KMS-11 (cell line): ENCODE results near the gene MAMDC4.

Experiments
- H2AFZ ChIP-seq: fragments of 200-600 bp; sonication (generic); 2 replicates; pipeline ENCODE4 v1.6.1; 2016; ENCODE audit warnings: antibody characterized with exemption, mixed run types, low read depth
- H3K27ac ChIP-seq: fragments of 200-600 bp; sonication (generic); 2 replicates; pipeline ENCODE4 v1.6.1; 2016; ENCODE audit warnings: mild to moderate bottlenecking, mixed run types
- H3K27me3 ChIP-seq: fragments of 200-600 bp; sonication (generic); 2 replicates; pipeline ENCODE4 v1.6.1; 2017; ENCODE audit warnings: mild to moderate bottlenecking, low read depth, mixed run types, moderate library complexity; ENCODE audit not compliant: insufficient read depth
- H3K36me3 ChIP-seq: fragments of 200-600 bp; sonication (generic); 2 replicates; pipeline ENCODE4 v1.6.1; 2017; ENCODE audit warnings: mild to moderate bottlenecking, mixed run types; ENCODE audit not compliant: insufficient read depth
- H3K4me1 ChIP-seq: fragments of 200-600 bp; sonication (generic); 2 replicates; pipeline ENCODE4 v1.6.1; 2016; ENCODE audit warnings: mild to moderate bottlenecking, low read depth, mixed run types; ENCODE audit not compliant: poor library complexity, severe bottlenecking
- H3K4me2 ChIP-seq: fragments of 200-600 bp; sonication (generic); 2 replicates; pipeline ENCODE4 v1.7.0; 2016; ENCODE audit warnings: mild to moderate bottlenecking, mixed run types
- H3K4me3 ChIP-seq: fragments of 200-600 bp; sonication (generic); IDR thresholded peaks from 2 replicates; pipeline ENCODE4 v1.6.1; 2017; ENCODE audit warnings: low read depth, low read length, mixed read lengths; ENCODE audit not compliant: insufficient read depth
- H3K79me2 ChIP-seq: fragments of 200-600 bp; sonication (generic); 2 replicates; pipeline ENCODE4 v1.6.1; 2016; ENCODE audit warnings: low read depth, mixed run types; ENCODE audit not compliant: insufficient read depth
- H3K9ac ChIP-seq: fragments of 200-600 bp; sonication (generic); 2 replicates; pipeline ENCODE4 v1.6.1; 2016; ENCODE audit warnings: mild to moderate bottlenecking, mixed run types
- H4K20me1 ChIP-seq: fragments of 200-600 bp; sonication (generic); 2 replicates; pipeline ENCODE4 v1.6.1; 2016; ENCODE audit warnings: mild to moderate bottlenecking, mixed run types; ENCODE audit not compliant: insufficient read depth
- CTCF ChIP-seq: fragments of 200-600 bp; sonication (generic); conservative IDR thresholded peaks from 2 replicates; pipeline ENCODE4 v1.6.1; 2017; ENCODE audit warnings: low read depth, mild to moderate bottlenecking, antibody characterized with exemption, low read length, moderate library complexity, mixed read lengths

The MAMDC4 gene

GRCh38 chr9:136805207-136805740 lies 46.9 kb upstream of the MAMDC4 start:
- Histone ChIP-seq H3K27ac (no peak overlapping the region), H3K4me2 (no peak overlapping the region), H3K36me3 (no peaks in the 10 kb centered on the region; the same call in 1 of the 2 replicates), H3K4me1 (peaks cover 43% of the 10 kb centered on the region), H3K27me3 (no peaks in the 10 kb centered on the region), H3K4me3 (no peak overlapping the region), H3K79me2 (peaks cover 22% of the 10 kb centered on the region), H3K9ac (no peak overlapping the region), H2AFZ (no peak overlapping the region), H4K20me1 (0 out of 2 replicates have a peak, but pooled peaks cover 3% of the 10 kb centered on the region)
- TF ChIP-seq CTCF: no peak

GRCh38 chr9:136806067-136806466 lies 46.1 kb upstream of the MAMDC4 start:
- H3K79me2 ChIP-seq: peaks cover 30% of the 10 kb centered on the region
- no peak overlapping the region for H3K4me2 ChIP-seq
- H4K20me1 ChIP-seq: 0 out of 2 replicates have a peak, but pooled peaks cover 3% of the 10 kb centered on the region
- no peak overlapping the region for H3K4me3 ChIP-seq
- no peak overlapping the region for H3K9ac ChIP-seq
- no peak overlapping the region for H3K27ac ChIP-seq
- H3K27me3 ChIP-seq: no peaks in the 10 kb centered on the region
- H3K36me3 ChIP-seq: no peaks in the 10 kb centered on the region; the same call in 1 of the 2 replicates
- peaks cover 36% of the 10 kb centered on the region for H3K4me1 ChIP-seq
- H2AFZ ChIP-seq: no peak overlapping the region
- TF ChIP-seq CTCF: no peak

GRCh38 chr9:136806631-136807201 lies 45.4 kb upstream of the MAMDC4 start:
- peaks cover 35% of the 10 kb centered on the region for H3K79me2 ChIP-seq
- H3K4me3 ChIP-seq: no peak overlapping the region
- H2AFZ ChIP-seq: peak overlapping the region; percentile 86; the same call in 1 of the 2 replicates
- H4K20me1 ChIP-seq: 0 out of 2 replicates have a peak, but pooled peaks cover 3% of the 10 kb centered on the region
- H3K9ac ChIP-seq: peak overlapping the region; percentile 57; the same call in 1 of the 2 replicates
- no peaks in the 10 kb centered on the region; the same call in 1 of the 2 replicates for H3K36me3 ChIP-seq
- H3K4me1 ChIP-seq: peaks cover 31% of the 10 kb centered on the region
- H3K27me3 ChIP-seq: no peaks in the 10 kb centered on the region
- H3K4me2 ChIP-seq: peak overlapping the region; percentile 67
- peak overlapping the region; percentile 55; the same call in 1 of the 2 replicates for H3K27ac ChIP-seq
- no peak for TF ChIP-seq CTCF

GRCh38 chr9:136807281-136808074 lies 44.7 kb upstream of the MAMDC4 start, which contains the start of gene RABL6:
TSS of gene RABL6 (plus strand) at chr9:136807948. CDS start at chr9:136808197, 249 bp downstream.
- peak within 1 kb of the TSS; percentile 67 for H3K4me2 ChIP-seq
- 0 out of 2 replicates have a peak, but pooled peaks cover 3% of the 10 kb centered on the region for H4K20me1 ChIP-seq
- H3K9ac ChIP-seq: peak within 1 kb of the TSS; percentile 79
- no peaks in the 10 kb centered on the region; the same call in 1 of the 2 replicates for H3K36me3 ChIP-seq
- peaks cover 41% of the 10 kb centered on the region for H3K79me2 ChIP-seq
- H3K27me3 ChIP-seq: no peaks in the 10 kb centered on the region
- peak within 1 kb of the TSS; percentile 86 for H2AFZ ChIP-seq
- H3K27ac ChIP-seq: peak within 1 kb of the TSS; percentile 55
- no peak within 1 kb of the TSS for H3K4me3 ChIP-seq
- TF ChIP-seq CTCF: no peak
- peaks cover 23% of the 10 kb centered on the region for H3K4me1 ChIP-seq
